ENCODE measurements around the gene TECR. TPM values are rescaled to one million over a fixed set of nuclear protein-coding genes. Genes with fewer than 3 reads are reported as not detected.

The TECR gene
- total and polyA plus RNA-seq, 10 donors = 51.6 to 92.2 (median 74.4) TPM

GRCh38 chr19:14558370-14559066 lies 29.1 kb downstream of the TECR start:
- Histone ChIP-seq H3K9me3 (no peaks in the 10 kb centered on the region), H3K27ac (no peak overlapping the region), H3K36me3 (peaks cover 0 to 36% (median 4%) of the 10 kb centered on the region in 6 donors), H3K4me1 (peaks cover 12 to 86% (median 47%) of the 10 kb centered on the region in 6 donors), H3K27me3 (replicated peaks in 1 of 7) (no peaks in the 10 kb centered on the region), H3K4me3 (no peak overlapping the region)
- no peak for DNase-seq
- intact Hi-C loops (cut with DNase I; ENCODE audit: low total_unique reads) = no loop called here
- WGBS, 5 donors = 85 to 91% (median 88%) methylated on average over 22 to 23 of the region's 23 CpGs
- TF ChIP-seq POLR2AphosphoS5 (IDR thresholded peaks at IDR 0.05) = no peak
- TF ChIP-seq, protein P1, sequence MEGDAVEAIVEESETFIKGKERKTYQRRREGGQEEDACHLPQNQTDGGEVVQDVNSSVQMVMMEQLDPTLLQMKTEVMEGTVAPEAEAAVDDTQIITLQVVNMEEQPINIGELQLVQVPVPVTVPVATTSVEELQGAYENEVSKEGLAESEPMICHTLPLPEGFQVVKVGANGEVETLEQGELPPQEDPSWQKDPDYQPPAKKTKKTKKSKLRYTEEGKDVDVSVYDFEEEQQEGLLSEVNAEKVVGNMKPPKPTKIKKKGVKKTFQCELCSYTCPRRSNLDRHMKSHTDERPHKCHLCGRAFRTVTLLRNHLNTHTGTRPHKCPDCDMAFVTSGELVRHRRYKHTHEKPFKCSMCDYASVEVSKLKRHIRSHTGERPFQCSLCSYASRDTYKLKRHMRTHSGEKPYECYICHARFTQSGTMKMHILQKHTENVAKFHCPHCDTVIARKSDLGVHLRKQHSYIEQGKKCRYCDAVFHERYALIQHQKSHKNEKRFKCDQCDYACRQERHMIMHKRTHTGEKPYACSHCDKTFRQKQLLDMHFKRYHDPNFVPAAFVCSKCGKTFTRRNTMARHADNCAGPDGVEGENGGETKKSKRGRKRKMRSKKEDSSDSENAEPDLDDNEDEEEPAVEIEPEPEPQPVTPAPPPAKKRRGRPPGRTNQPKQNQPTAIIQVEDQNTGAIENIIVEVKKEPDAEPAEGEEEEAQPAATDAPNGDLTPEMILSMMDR (IDR thresholded peaks at IDR 0.05 in 8 of 11, conservative IDR thresholded peaks at IDR 0.05 in 3 of 11) = no peak
- TF ChIP-seq POLR2A (IDR thresholded peaks at IDR 0.05) = no peak

DNA sequence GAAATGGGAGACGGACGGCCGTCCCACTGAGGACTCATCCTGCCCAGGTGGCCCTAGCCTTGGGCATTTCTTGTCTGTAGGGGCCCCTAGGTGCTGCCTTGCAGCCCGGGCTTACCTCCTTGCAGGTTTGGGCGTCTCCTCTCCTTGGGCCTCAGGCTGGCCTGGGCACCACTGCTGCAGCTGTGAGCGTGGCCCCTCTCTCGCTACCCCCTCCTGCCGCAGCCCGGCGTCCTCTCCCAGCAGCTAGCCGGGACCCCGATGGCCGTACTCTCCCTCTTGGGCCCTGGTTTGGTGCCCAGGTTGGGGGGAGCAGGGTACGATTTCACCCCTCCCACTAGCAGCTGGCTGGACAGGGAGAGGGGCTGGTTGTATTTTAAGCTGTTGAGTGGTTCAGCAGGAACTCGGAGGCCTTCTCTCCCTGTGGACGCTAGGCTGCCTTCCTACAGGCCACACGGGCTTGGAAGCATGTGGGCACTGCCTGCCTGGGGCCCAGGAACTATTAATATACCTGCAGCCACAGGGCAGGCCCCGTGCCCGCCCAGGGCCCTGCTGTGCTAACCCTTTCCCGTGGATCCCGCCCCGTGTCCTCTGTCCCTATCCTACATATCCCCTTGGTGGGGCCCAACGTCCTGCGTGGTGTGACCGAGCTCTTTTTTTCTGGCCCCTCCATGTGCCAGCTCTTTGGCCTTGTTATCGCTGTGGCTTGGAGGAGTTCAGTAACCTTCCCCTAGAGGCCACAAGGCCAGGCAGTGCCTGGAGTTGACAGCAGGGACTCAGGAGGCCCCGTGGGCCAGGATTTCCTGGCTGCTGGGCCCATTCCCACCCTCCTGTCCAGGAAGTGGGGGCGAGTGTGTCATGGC lies 30.8 kb downstream of the TECR start:
- 59 to 69% (median 62%) methylated on average over 27 to 28 of the region's 28 CpGs for WGBS, 5 donors
- no peak for DNase-seq
- Histone ChIP-seq H3K4me1 (peaks cover 12 to 75% (median 48%) of the 10 kb centered on the region in 6 donors), H3K9me3 (no peaks in the 10 kb centered on the region), H3K36me3 (peaks cover 0 to 42% (median 15%) of the 10 kb centered on the region in 6 donors), H3K4me3 (no peak overlapping the region), H3K27ac (peak overlapping the region in 6 of 8 donors; percentile 5 to 64 (median 56)), H3K27me3 (replicated peaks in 1 of 7) (no peaks in the 10 kb centered on the region)
- TF ChIP-seq POLR2AphosphoS5 (IDR thresholded peaks at IDR 0.05) (peak in 2 of 3 donors; percentile 11 to 40), POLR2A (IDR thresholded peaks at IDR 0.05) (no peak)
- TF ChIP-seq, protein P1 (IDR thresholded peaks at IDR 0.05 in 8 of 11, conservative IDR thresholded peaks at IDR 0.05 in 3 of 11) = no peak
- intact Hi-C loops (cut with DNase I; ENCODE audit: low total_unique reads) = no loop called here

DNA sequence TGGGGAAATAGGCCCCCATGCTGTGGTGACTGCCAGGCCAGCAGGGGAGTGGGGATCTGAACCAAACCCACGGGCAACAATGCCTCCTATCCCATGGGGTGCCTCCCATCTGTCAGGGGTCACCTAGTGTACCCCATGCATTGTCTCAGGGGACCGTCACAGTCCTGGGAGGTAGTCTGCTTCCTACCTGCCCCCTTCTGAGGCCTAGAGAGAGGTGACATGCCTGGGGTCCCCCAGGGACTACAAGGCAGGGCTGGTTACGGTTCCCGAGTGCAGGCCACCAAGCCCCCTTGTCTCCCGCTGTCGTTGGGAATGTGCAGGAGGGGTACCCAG lies 31.3 kb downstream of the TECR start:
- H3K36me3 ChIP-seq = peaks cover 0 to 48% (median 21%) of the 10 kb centered on the region in 6 donors
- DNase-seq = no peak
- H3K27me3 ChIP-seq (replicated peaks in 1 of 7) = no peaks in the 10 kb centered on the region
- peaks cover 12 to 72% (median 47%) of the 10 kb centered on the region in 6 donors for H3K4me1 ChIP-seq
- TF ChIP-seq, protein P1 (IDR thresholded peaks at IDR 0.05 in 8 of 11, conservative IDR thresholded peaks at IDR 0.05 in 3 of 11) = no peak
- TF ChIP-seq POLR2A (IDR thresholded peaks at IDR 0.05) (no peak), POLR2AphosphoS5 (IDR thresholded peaks at IDR 0.05) (no peak)
- H3K4me3 ChIP-seq = no peak overlapping the region
- 43 to 77% (median 76%) methylated on average over 2 to 6 of the region's 6 CpGs for WGBS, 5 donors
- H3K9me3 ChIP-seq = no peaks in the 10 kb centered on the region
- H3K27ac ChIP-seq = peak overlapping the region in 7 of 8 donors; percentile 5 to 64 (median 50)
- intact Hi-C loops (cut with DNase I; ENCODE audit: low total_unique reads) = no loop called here

DNA sequence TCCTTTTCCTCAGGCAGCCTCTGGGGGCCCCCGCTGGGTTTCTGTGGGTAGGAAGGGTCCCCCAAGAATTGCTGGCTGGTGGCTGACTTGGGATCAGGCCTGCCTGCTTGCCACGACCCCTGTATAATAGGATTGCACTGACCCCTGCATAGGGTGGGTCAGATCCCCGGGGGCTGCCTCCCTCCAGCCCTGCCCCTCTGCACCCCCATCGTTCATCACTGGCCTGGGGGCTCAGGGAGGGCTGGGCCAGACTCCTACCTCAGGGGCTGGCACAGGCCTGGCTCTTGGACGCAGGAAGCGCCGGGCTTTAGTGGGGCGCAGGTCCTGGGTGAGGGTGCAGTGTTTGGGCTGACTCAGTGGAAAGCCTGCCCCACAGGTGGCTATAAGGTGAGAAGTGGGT lies 31.9 kb downstream of the TECR start:
- TF ChIP-seq POLR2A (IDR thresholded peaks at IDR 0.05) (no peak), POLR2AphosphoS5 (IDR thresholded peaks at IDR 0.05) (no peak)
- TF ChIP-seq, protein P1 (IDR thresholded peaks at IDR 0.05 in 8 of 11, conservative IDR thresholded peaks at IDR 0.05 in 3 of 11) = no peak
- peak overlapping the region in 5 of 8 donors; percentile 49 to 64 (median 63) for H3K27ac ChIP-seq
- no peak for DNase-seq
- peaks cover 12 to 71% (median 44%) of the 10 kb centered on the region in 6 donors for H3K4me1 ChIP-seq
- no peaks in the 10 kb centered on the region for H3K9me3 ChIP-seq
- H3K36me3 ChIP-seq = peaks cover 0 to 53% (median 26%) of the 10 kb centered on the region in 6 donors
- no peak overlapping the region for H3K4me3 ChIP-seq
- H3K27me3 ChIP-seq (replicated peaks in 1 of 7) = no peaks in the 10 kb centered on the region
- WGBS, 5 donors = 82 to 91% (median 87%) methylated on average over 6 to 8 of the region's 8 CpGs
- intact Hi-C loops (cut with DNase I; ENCODE audit: low total_unique reads) = no loop called here
